ENCODE data around the gene TESK1. TPM values are rescaled to one million over a fixed set of nuclear protein-coding genes. Genes with fewer than 3 reads are reported as not detected.

TESK1 gene
- total and polyA plus RNA-seq, 4 donors, result 9.0 to 80.8 (median 44.0) TPM

DNA sequence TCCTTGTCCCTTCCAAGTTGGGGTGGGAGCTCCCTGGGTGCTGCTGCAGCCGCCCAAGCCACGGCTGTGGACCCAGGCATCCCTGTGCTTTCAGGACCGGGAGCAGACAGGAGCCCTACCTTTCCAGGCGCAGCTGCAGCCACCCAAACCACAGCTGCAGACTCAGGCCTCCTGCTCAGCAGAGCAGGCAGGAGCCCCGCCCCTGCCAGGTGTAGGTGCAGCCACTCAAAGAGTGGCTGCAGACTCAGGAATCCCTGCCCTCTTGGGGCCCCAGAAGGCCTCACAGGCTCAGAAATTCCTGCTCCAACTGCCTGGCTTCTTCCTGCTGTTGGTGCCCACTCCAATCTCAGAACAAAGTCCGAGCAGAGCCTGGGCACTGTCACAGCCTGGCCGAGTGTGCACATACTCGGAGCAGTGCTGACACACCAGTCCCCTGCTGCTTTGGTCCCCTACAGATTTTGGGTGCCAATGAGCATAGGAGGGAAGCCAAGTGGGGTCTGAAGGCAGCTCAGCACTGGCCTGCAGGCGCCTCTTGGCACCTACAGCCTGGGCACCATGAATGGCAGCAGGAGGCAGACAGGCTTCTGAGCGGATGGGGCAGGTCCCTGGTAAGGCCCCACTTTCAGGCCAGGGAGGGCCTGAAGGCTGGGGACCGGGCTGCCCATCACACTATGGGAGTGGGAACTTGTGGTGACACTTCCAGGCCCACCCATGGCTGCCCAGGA is 6.0 kb upstream of the TESK1 start:
- Histone ChIP-seq H3K4me3 (ENCODE audit: low read depth, low read length) (no peak overlapping the region), H3K27me3 (ENCODE audit: control insufficient read depth, insufficient read depth, low read length) (no peaks in the 10 kb centered on the region), H3K9me3 (ENCODE audit: control insufficient read depth, insufficient read depth, low read length) (no peaks in the 10 kb centered on the region), H3K27ac (ENCODE audit: low read depth, low read length) (no peak overlapping the region), H3K4me1 (ENCODE audit: control insufficient read depth, insufficient read depth, low read length) (peaks cover 7% of the 10 kb centered on the region), H3K36me3 (ENCODE audit: control insufficient read depth, insufficient read depth, low read length) (peaks cover 3% of the 10 kb centered on the region)
- DNase-seq (ENCODE audit: low read depth in 4 of 6, low spot score in 6 of 6), result no peak
- 92% methylated on average over 11 of the region's 11 CpGs for WGBS (ENCODE audit: insufficient coverage)

- DNase-seq (ENCODE audit: low read depth in 4 of 6, low spot score in 6 of 6), result no peak
- Histone ChIP-seq H3K4me3 (ENCODE audit: low read depth, low read length) (no peak overlapping the region), H3K27ac (ENCODE audit: low read depth, low read length) (no peak overlapping the region), H3K9me3 (ENCODE audit: control insufficient read depth, insufficient read depth, low read length) (no peaks in the 10 kb centered on the region), H3K36me3 (ENCODE audit: control insufficient read depth, insufficient read depth, low read length) (peaks cover 3% of the 10 kb centered on the region), H3K27me3 (ENCODE audit: control insufficient read depth, insufficient read depth, low read length) (no peaks in the 10 kb centered on the region), H3K4me1 (ENCODE audit: control insufficient read depth, insufficient read depth, low read length) (peaks cover 15% of the 10 kb centered on the region)
- 72% methylated on average over 14 of the region's 14 CpGs for WGBS (ENCODE audit: insufficient coverage)
Observed at GRCh38 chr9:35599763-35600604, 5.1 kb upstream of the TESK1 start.

GRCh38 chr9:35603506-35603985 is 1.5 kb upstream of the TESK1 start:
- peaks cover 19% of the 10 kb centered on the region for H3K36me3 ChIP-seq (ENCODE audit: control insufficient read depth, insufficient read depth, low read length)
- H3K27me3 ChIP-seq (ENCODE audit: control insufficient read depth, insufficient read depth, low read length), result no peaks in the 10 kb centered on the region
- WGBS (ENCODE audit: insufficient coverage), result 3% methylated on average over 18 of the region's 18 CpGs
- H3K4me3 ChIP-seq (ENCODE audit: low read depth, low read length), result peak overlapping the region; percentile 60
- no peaks in the 10 kb centered on the region for H3K9me3 ChIP-seq (ENCODE audit: control insufficient read depth, insufficient read depth, low read length)
- peaks cover 27% of the 10 kb centered on the region for H3K4me1 ChIP-seq (ENCODE audit: control insufficient read depth, insufficient read depth, low read length)
- peak overlapping the region; percentile 91 for H3K27ac ChIP-seq (ENCODE audit: low read depth, low read length)
- peak in 1 of 6 donors; percentile 29 for DNase-seq (ENCODE audit: low read depth in 4 of 6, low spot score in 6 of 6)

DNA sequence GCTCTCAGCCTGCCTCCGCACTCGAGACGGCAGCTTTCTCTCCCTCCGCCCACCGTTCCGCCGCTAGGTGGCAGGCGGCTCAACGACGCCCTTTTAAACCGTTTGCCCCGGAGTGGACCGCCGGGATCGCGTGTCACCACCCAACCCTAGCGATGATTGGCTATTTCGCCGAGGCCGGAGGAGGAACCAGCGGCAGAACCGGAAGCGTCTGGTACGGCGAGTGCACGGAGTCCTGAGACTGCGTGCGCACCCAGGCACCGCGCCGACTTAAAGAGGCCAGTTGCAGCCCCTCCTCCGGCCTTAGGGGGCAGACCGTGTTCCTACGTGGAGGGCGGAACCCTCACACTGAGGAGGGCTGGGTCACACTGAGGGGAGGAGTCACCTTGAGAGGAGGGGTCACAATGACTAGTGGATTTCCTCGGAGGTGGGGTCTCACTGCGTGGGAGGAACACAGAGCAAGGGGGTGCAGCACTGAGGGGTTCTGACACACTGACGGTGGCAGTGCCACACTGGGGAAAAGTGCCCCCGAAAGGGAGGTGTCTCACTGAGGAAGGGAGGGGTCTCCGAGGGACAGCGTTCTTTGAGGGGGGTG is 980 bp upstream of the TESK1 start:
- Histone ChIP-seq H3K4me3 (ENCODE audit: low read depth, low read length) (peak overlapping the region; percentile 60), H3K27me3 (ENCODE audit: control insufficient read depth, insufficient read depth, low read length) (no peaks in the 10 kb centered on the region), H3K4me1 (ENCODE audit: control insufficient read depth, insufficient read depth, low read length) (peaks cover 27% of the 10 kb centered on the region), H3K27ac (ENCODE audit: low read depth, low read length) (peak overlapping the region; percentile 91), H3K9me3 (ENCODE audit: control insufficient read depth, insufficient read depth, low read length) (no peaks in the 10 kb centered on the region), H3K36me3 (ENCODE audit: control insufficient read depth, insufficient read depth, low read length) (peaks cover 24% of the 10 kb centered on the region)
- peak; percentile 97 to 100 (median 98) for DNase-seq (ENCODE audit: low read depth in 4 of 6, low spot score in 6 of 6)
- WGBS (ENCODE audit: insufficient coverage), result under 1% methylated on average over 41 of the region's 41 CpGs

GRCh38 chr9:35605351-35606137 is 482 bp downstream of the TESK1 start:
- Histone ChIP-seq H3K4me1 (ENCODE audit: control insufficient read depth, insufficient read depth, low read length) (peaks cover 27% of the 10 kb centered on the region), H3K27ac (ENCODE audit: low read depth, low read length) (peak overlapping the region; percentile 37), H3K9me3 (ENCODE audit: control insufficient read depth, insufficient read depth, low read length) (no peaks in the 10 kb centered on the region), H3K36me3 (ENCODE audit: control insufficient read depth, insufficient read depth, low read length) (peaks cover 35% of the 10 kb centered on the region), H3K27me3 (ENCODE audit: control insufficient read depth, insufficient read depth, low read length) (no peaks in the 10 kb centered on the region), H3K4me3 (ENCODE audit: low read depth, low read length) (peak overlapping the region; percentile 69)
- DNase-seq (ENCODE audit: low read depth in 4 of 6, low spot score in 6 of 6), result peak in 2 of 6 donors; percentile 13 to 26
- under 1% methylated on average over 74 of the region's 76 CpGs for WGBS (ENCODE audit: insufficient coverage)

DNA sequence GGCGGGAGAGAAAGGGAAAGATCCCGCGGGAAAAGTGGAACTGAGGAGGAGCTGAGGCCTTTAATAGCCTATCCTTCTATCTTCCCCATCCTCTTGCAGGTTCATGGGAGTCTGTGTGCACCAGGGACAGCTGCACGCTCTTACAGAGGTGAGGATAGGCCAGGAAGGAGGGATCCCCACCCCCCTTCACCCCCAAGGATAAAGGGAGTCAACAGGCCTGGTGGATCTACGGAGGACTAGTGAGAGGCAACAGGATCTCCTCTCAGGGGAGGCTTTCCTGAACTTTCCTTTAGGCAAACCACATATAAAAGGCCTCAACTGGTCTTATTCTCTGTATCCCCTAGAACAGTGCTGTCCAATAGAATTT is 1.1 kb downstream of the TESK1 start:
- WGBS (ENCODE audit: insufficient coverage), result 0% methylated on average over 1 of the region's 5 CpGs
- H3K27ac ChIP-seq (ENCODE audit: low read depth, low read length), result peak overlapping the region; percentile 37
- H3K9me3 ChIP-seq (ENCODE audit: control insufficient read depth, insufficient read depth, low read length), result no peaks in the 10 kb centered on the region
- peaks cover 35% of the 10 kb centered on the region for H3K36me3 ChIP-seq (ENCODE audit: control insufficient read depth, insufficient read depth, low read length)
- peak overlapping the region; percentile 69 for H3K4me3 ChIP-seq (ENCODE audit: low read depth, low read length)
- peaks cover 27% of the 10 kb centered on the region for H3K4me1 ChIP-seq (ENCODE audit: control insufficient read depth, insufficient read depth, low read length)
- DNase-seq (ENCODE audit: low read depth in 4 of 6, low spot score in 6 of 6), result peak in 1 of 6 donors; percentile 22
- no peaks in the 10 kb centered on the region for H3K27me3 ChIP-seq (ENCODE audit: control insufficient read depth, insufficient read depth, low read length)

GRCh38 chr9:35606726-35607125 is 1.7 kb downstream of the TESK1 start:
- Histone ChIP-seq H3K27me3 (ENCODE audit: control insufficient read depth, insufficient read depth, low read length) (no peaks in the 10 kb centered on the region), H3K4me1 (ENCODE audit: control insufficient read depth, insufficient read depth, low read length) (peaks cover 27% of the 10 kb centered on the region), H3K27ac (ENCODE audit: low read depth, low read length) (no peak overlapping the region), H3K4me3 (ENCODE audit: low read depth, low read length) (no peak overlapping the region), H3K9me3 (ENCODE audit: control insufficient read depth, insufficient read depth, low read length) (no peaks in the 10 kb centered on the region), H3K36me3 (ENCODE audit: control insufficient read depth, insufficient read depth, low read length) (peaks cover 35% of the 10 kb centered on the region)
- DNase-seq (ENCODE audit: low read depth in 4 of 6, low spot score in 6 of 6), result no peak
- WGBS (ENCODE audit: insufficient coverage), result 89% methylated on average over 5 of the region's 7 CpGs

DNA sequence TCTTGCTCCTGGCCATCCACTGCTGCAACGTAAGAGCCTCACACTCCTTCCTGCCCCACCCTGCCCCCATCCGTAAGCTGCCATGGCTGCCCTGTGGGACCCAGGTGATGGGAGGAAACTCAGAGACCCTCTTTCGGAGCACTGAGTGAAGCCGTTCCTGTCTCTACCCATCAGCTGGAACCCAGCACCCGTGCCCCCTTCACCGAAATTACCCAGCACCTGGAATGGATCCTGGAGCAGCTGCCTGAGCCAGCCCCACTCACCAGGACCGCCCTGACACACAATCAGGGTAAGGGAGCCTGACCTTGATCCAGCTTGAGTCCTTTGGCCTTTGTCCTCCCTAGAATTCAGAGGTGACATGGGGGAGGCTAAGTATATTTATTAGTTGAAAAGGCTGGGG is 3.2 kb downstream of the TESK1 start:
- H3K27ac ChIP-seq (ENCODE audit: low read depth, low read length), result no peak overlapping the region
- DNase-seq (ENCODE audit: low read depth in 4 of 6, low spot score in 6 of 6), result no peak
- no peak overlapping the region for H3K4me3 ChIP-seq (ENCODE audit: low read depth, low read length)
- no peaks in the 10 kb centered on the region for H3K9me3 ChIP-seq (ENCODE audit: control insufficient read depth, insufficient read depth, low read length)
- no peaks in the 10 kb centered on the region for H3K27me3 ChIP-seq (ENCODE audit: control insufficient read depth, insufficient read depth, low read length)
- peaks cover 24% of the 10 kb centered on the region for H3K4me1 ChIP-seq (ENCODE audit: control insufficient read depth, insufficient read depth, low read length)
- WGBS (ENCODE audit: insufficient coverage), result 91% methylated on average over 6 of the region's 7 CpGs
- peaks cover 35% of the 10 kb centered on the region for H3K36me3 ChIP-seq (ENCODE audit: control insufficient read depth, insufficient read depth, low read length)
